Upper lobe of right lung (tissue), 1 donor: ENCODE data around the gene AFF1. TPM values are rescaled to one million over a fixed set of nuclear protein-coding genes. Genes with fewer than 3 reads are reported as not detected.

Experiments
- ATAC-seq: fragments of 200-7000 bp; cut with Tn5 transposase; one replicate; pipeline ENCODE4 v1.9.1; 2020; ENCODE audit warnings: mild to moderate bottlenecking, moderate library complexity
- DNase-seq: peaks from one replicate; pipeline ENCODE4 v3.0.0-alpha.2; 2020
- H3K27ac ChIP-seq: fragments of 200-600 bp; one replicate; pipeline ENCODE4 v1.8.0; 2022
- H3K27me3 ChIP-seq: fragments of 200-600 bp; one replicate; pipeline ENCODE4 v1.8.0; 2022; ENCODE audit warnings: mild to moderate bottlenecking
- H3K36me3 ChIP-seq: fragments of 200-600 bp; one replicate; pipeline ENCODE4 v1.8.0; 2022
- H3K4me1 ChIP-seq: fragments of 200-600 bp; one replicate; pipeline ENCODE4 v1.8.0; 2022
- H3K4me3 ChIP-seq: fragments of 200-600 bp; one replicate; pipeline ENCODE4 v1.8.0; 2022; ENCODE audit warnings: mild to moderate bottlenecking
- H3K9me3 ChIP-seq: fragments of 200-600 bp; one replicate; pipeline ENCODE4 v1.8.0; 2022
- intact Hi-C: fragments of 100-400 bp; cut with DNase I; formaldehyde crosslinking; loops from one replicate; pipeline ENCODE4 v1.11.0; 2022
- total RNA-seq: library from RNA; stranded (reverse); fragmentation: NEBNext Ultra II Directional; extraction: Animal tissue kit (Norgen Biotek cat#: 25700); gene quantifications from one replicate; pipeline ENCODE4 v1.2.1, GENCODE V29; 2021
- TF ChIP-seq, protein P1 (sequence below): fragments of 200-600 bp; IDR thresholded peaks from one replicate; pipeline ENCODE4 v1.8.0; 2022; ENCODE audit warnings: antibody characterized with exemption
- donor health status: DM: no; HTN: yes; CAD: no; lungs with severe emphysema.

Gene AFF1
- total RNA-seq, 1 donor from 2014 or later: 103 TPM

DNA sequence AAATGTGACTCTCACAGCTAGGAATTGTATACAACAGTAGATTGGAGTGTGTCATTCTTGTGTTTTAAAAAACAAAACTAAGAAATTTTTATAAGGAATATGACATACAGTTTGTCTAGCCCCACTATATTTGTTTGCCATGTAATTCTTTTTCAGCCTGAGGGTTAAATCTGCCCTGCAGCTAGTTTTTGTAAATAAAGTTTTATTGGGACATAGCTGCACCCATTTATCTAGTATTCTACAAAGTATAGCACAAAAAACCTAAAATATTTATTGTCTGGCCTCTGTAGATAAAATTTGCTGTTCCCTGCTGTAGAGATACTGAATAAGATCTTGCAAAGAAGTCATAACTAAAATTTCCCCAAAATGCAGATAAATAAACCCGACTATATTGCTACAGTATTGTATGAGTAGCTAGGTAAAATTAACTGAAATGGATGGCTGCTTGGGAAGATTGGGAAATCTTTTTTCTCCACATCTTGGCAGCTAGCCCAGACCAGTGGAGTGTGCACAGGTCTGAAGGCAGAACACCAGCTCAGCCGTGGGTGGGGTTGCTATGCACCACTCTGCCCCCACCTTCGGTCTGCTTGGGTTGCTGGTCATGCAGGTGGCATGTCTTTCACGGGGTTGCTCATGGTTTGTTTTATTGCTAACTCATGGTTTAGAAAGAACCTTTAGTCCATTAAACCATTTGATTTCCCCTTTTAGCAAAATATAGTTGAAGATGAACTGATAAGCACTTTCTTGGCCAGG, 157.8 kb downstream of the AFF1 start:
- intact Hi-C loops: loop anchor here (5.0 kb wide), 1 partner anchor 165 kb away; no protein-coding TSS in a partner anchor

DNA sequence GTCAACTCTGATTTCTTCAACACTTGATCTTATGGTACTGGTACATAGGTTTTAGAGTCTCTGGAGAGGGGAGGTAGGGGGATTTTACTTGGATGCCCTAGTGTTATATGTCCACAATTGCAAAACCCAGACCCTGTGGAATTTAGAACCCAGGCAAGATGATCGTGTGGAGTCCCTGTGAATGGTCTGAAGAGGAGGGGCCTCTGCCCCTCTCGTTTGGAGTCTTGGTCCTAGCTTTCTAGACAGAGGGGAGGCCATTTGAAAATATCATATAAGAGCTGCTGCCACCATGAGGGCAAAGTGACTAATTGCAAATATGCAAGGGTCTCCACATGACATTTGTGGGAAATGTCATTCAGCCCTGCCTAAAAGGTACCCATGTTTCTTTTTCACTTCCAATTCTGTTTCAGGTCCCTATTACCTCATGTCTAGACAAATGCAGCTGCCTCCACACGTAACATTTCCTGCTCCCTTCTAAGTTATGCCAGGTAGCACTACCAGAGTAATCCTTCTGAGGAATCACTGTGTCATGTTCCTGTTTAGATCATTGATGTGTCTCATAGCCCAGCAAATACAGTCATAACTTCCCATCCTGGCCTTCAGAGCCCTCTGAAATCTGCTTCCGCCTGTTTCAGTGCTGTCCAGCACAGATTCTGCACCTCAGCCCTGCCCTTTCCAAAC, 158.8 kb downstream of the AFF1 start:
- DNase-seq (no peak), ATAC-seq (peak; percentile 77)
- Histone ChIP-seq H3K9me3 (no peaks in the 10 kb centered on the region), H3K36me3 (peaks cover 39% of the 10 kb centered on the region), H3K4me3 (no peak overlapping the region), H3K27me3 (no peaks in the 10 kb centered on the region), H3K27ac (peak overlapping the region; percentile 11), H3K4me1 (peaks cover 24% of the 10 kb centered on the region)
- TF ChIP-seq, protein P1, sequence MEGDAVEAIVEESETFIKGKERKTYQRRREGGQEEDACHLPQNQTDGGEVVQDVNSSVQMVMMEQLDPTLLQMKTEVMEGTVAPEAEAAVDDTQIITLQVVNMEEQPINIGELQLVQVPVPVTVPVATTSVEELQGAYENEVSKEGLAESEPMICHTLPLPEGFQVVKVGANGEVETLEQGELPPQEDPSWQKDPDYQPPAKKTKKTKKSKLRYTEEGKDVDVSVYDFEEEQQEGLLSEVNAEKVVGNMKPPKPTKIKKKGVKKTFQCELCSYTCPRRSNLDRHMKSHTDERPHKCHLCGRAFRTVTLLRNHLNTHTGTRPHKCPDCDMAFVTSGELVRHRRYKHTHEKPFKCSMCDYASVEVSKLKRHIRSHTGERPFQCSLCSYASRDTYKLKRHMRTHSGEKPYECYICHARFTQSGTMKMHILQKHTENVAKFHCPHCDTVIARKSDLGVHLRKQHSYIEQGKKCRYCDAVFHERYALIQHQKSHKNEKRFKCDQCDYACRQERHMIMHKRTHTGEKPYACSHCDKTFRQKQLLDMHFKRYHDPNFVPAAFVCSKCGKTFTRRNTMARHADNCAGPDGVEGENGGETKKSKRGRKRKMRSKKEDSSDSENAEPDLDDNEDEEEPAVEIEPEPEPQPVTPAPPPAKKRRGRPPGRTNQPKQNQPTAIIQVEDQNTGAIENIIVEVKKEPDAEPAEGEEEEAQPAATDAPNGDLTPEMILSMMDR: peak; percentile 61
- intact Hi-C loops: loop anchor here (5.0 kb wide), 1 partner anchor 166 kb away; no protein-coding TSS in a partner anchor

More for the DNA sequence above, 157.8 kb downstream of the AFF1 start:
- TF ChIP-seq, protein P1: no peak
- no peak overlapping the region for H3K4me3 ChIP-seq
- peak overlapping the region; percentile 11 for H3K27ac ChIP-seq
- peaks cover 39% of the 10 kb centered on the region for H3K36me3 ChIP-seq
- H3K27me3 ChIP-seq: no peaks in the 10 kb centered on the region
- peak; percentile 89 for DNase-seq
- no peaks in the 10 kb centered on the region for H3K9me3 ChIP-seq
- ATAC-seq: peak; percentile 94
- peaks cover 21% of the 10 kb centered on the region for H3K4me1 ChIP-seq

DNA sequence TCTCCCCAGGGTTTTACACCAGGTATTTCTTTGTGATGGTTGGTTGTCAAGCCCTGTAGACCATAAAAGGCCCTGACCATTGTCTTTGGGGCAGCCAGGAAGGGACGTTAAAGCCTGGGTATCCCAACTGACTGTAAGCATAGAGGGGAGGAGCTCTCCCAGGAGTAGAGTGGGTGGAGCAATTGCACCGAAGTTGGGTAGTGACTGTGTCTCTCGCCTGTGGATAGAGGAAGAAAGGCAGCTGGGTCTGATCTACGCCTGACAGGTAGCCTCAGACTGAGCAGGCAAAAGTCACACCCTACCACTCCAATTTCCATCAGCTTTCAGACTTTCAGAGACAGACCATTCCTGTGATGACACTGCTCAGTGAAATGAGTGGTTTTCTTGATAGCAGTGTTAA, 162.3 kb downstream of the AFF1 start:
- Histone ChIP-seq H3K9me3 (no peaks in the 10 kb centered on the region), H3K27me3 (no peaks in the 10 kb centered on the region), H3K4me1 (peaks cover 37% of the 10 kb centered on the region), H3K27ac (no peak overlapping the region), H3K4me3 (no peak overlapping the region), H3K36me3 (peaks cover 20% of the 10 kb centered on the region)
- intact Hi-C loops: no loop called here
- DNase-seq: no peak
- TF ChIP-seq, protein P1: no peak
- ATAC-seq: peak; percentile 35

DNA sequence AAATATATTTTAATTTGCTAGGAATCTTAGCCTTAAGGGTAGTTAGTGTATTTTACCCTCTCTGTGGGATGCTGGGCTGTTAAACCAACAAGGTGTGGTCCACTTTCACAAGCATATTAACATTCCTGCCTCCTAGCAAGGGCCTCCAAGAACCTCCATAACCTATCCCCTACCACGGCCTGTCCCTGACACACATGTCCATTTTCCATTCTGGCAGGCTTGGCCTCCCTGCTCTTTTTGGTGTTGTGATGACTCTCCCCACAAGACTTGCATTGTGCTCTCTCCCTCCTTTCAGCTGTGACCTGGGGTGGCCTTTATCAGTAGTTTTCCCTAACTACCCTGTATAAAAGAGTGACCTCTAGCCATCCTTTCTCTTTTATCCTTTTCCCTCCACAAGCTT, 165.4 kb downstream of the AFF1 start:
- Histone ChIP-seq H3K36me3 (peaks cover 15% of the 10 kb centered on the region), H3K9me3 (no peaks in the 10 kb centered on the region), H3K4me3 (no peak overlapping the region), H3K4me1 (peaks cover 36% of the 10 kb centered on the region), H3K27me3 (no peaks in the 10 kb centered on the region), H3K27ac (no peak overlapping the region)
- TF ChIP-seq, protein P1: no peak
- intact Hi-C loops: no loop called here
- ATAC-seq (peak; percentile 80), DNase-seq (no peak)

DNA sequence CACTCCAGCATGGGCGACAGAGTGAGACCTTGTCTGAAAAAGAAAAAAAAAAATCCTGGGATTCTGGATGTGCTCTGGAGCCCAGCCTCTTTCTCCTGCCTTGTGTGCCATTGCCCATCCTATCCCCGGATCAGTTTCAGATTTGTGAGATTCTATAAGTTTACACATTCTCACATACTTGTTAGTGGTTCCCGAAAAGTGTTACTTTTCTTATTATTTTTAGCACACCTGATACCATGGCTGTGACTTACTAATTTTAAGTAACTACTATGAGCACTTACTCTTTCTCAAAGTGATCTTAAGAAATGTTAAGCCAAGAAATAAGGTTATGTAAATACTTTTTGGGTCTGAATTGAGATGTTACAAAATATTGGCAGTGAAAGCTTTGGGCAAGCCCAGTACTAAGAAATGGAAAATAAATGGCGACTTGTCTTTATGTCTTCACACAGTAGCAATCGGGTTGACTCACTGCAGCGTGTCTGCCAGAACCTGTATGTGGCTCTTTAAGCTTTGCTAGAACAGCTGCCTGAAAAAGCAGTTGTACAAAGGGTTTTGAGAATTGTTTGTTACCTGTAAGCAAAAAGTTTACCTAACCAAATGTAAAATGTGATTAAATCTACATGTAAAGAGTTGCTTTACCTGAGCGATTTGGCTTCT, 166.9 kb downstream of the AFF1 start:
- DNase-seq: no peak
- H3K27me3 ChIP-seq: no peaks in the 10 kb centered on the region
- H3K4me1 ChIP-seq: peaks cover 36% of the 10 kb centered on the region
- no peak overlapping the region for H3K4me3 ChIP-seq
- no peaks in the 10 kb centered on the region for H3K9me3 ChIP-seq
- peaks cover 17% of the 10 kb centered on the region for H3K36me3 ChIP-seq
- H3K27ac ChIP-seq: no peak overlapping the region
- intact Hi-C loops: no loop called here
- ATAC-seq: peak; percentile 44
- TF ChIP-seq, protein P1: no peak
